K562 (cell line): ENCODE results near the gene SBK3. TPM values are rescaled to one million over a fixed set of nuclear protein-coding genes. Genes with fewer than 3 reads are reported as not detected.

Experiments
- ETV6 ChIP-seq, 3 experiments: fragments of 150-350 bp in 1 of 3; sonication (generic) in 1 of 3; formaldehyde crosslinking in 1 of 3; IDR thresholded peaks; 2 replicates each; pipeline versions ENCODE4 v1.6.1 to v1.8.0; 2014 to 2022; ENCODE audit warnings: borderline replicate concordance in 2 of 3, low read depth in 2 of 3, antibody characterized with exemption in 1 of 3, low read length in 1 of 3, mild to moderate bottlenecking in 1 of 3, missing genetic modification reagents in 1 of 3
- NFE2L1 ChIP-seq: fragments of 450-650 bp; IDR thresholded peaks from 2 replicates; pipeline ENCODE4 v1.6.1; 2016; ENCODE audit warnings: missing genetic modification characterization, low read depth, mild to moderate bottlenecking, missing compliant biosample characterization, moderate library complexity, borderline replicate concordance
- SAFB2 ChIP-seq: fragments of 200-400 bp; formaldehyde crosslinking; IDR thresholded peaks from 2 replicates; pipeline ENCODE4 v1.6.1; 2018; ENCODE audit warnings: borderline replicate concordance, low read length, low read depth, moderate library complexity; ENCODE audit not compliant: severe bottlenecking
- SMARCA4 ChIP-seq: fragments of 450-650 bp; IDR thresholded peaks from 2 replicates; pipeline ENCODE4 v1.6.1; 2016
- TCF7L2 ChIP-seq: fragments of 150-350 bp; IDR thresholded peaks from 2 replicates; pipeline ENCODE4 v1.6.1; 2016; ENCODE audit warnings: low read depth, mild to moderate bottlenecking, low read length, moderate library complexity
- ZNF121 ChIP-seq: sonication (generic); formaldehyde crosslinking; conservative IDR thresholded peaks from 2 replicates; pipeline ENCODE4 v1.8.0; 2022; ENCODE audit warnings: missing genetic modification reagents
- ZNF76 ChIP-seq: fragments of 250-450 bp; sonication (Bioruptor Pico); IDR thresholded peaks from 2 replicates; pipeline ENCODE4 v1.4.0; 2020; ENCODE audit warnings: mild to moderate bottlenecking, moderate library complexity, borderline replicate concordance
- ZSCAN32 ChIP-seq: fragments of 450-650 bp; formaldehyde crosslinking; IDR thresholded peaks from 2 replicates; pipeline ENCODE4 v1.4.0; 2020; ENCODE audit warnings: mild to moderate bottlenecking, moderate library complexity
- polyA plus RNA-seq, 8 experiments: library from polyadenylated mRNA; depleted of rRNA in 4 of 8; stranded (reverse) in 5 of 8; unstranded in 3 of 8; fragments of >200 nt; fragmentation: Nextera tagmentation in 2 of 8; fragmentation: Illumina TruSeq in 1 of 8; extraction: Ambion mirVana in 2 of 8; extraction: Trizol in 1 of 8; gene quantifications; 2 replicates each; pipeline versions ENCODE4 v1.2.1 to v1.2.3, GENCODE V29; 2011 to 2014; ENCODE audit warnings: inconsistent platforms in 1 of 8, missing spikeins in 1 of 8
- total RNA-seq, 7 experiments: library from RNA; depleted of rRNA in 6 of 7; stranded (reverse); fragments of >200 nt in 6 of 7; fragmentation: Illumina TruSeq in 2 of 7; extraction: Trizol in 2 of 7; gene quantifications; 2 replicates each; pipeline versions ENCODE4 v1.2.1 to v1.2.3, GENCODE V29; 2011 to 2021; ENCODE audit warnings: low replicate concordance in 1 of 7
- TF ChIP-seq, protein P1 (sequence below): fragments of 200-600 bp; sonication (generic); IDR thresholded peaks from one replicate; pipeline ENCODE4 v1.6.1; 2012; ENCODE audit warnings: mild to moderate bottlenecking, low read depth, low read length, inconsistent platforms
- TF ChIP-seq, protein P2 (sequence below): fragments of 450-650 bp; IDR thresholded peaks from 2 replicates; pipeline ENCODE4 v1.6.1; 2016; ENCODE audit warnings: missing biosample characterization, missing genetic modification characterization
- TF ChIP-seq, protein P3 (sequence below): sonication (generic); formaldehyde crosslinking; IDR thresholded peaks from 2 replicates; pipeline ENCODE4 v1.8.1; 2023; ENCODE audit warnings: mild to moderate bottlenecking, missing genetic modification reagents

SBK3 gene
- total and polyA plus RNA-seq, 9 of the 15 experiments (the other 6 are each of a cell fraction or from before 2014, with no cell fraction given), result 0.11 to 0.43 (median 0.13) TPM; not detected in 6

DNA sequence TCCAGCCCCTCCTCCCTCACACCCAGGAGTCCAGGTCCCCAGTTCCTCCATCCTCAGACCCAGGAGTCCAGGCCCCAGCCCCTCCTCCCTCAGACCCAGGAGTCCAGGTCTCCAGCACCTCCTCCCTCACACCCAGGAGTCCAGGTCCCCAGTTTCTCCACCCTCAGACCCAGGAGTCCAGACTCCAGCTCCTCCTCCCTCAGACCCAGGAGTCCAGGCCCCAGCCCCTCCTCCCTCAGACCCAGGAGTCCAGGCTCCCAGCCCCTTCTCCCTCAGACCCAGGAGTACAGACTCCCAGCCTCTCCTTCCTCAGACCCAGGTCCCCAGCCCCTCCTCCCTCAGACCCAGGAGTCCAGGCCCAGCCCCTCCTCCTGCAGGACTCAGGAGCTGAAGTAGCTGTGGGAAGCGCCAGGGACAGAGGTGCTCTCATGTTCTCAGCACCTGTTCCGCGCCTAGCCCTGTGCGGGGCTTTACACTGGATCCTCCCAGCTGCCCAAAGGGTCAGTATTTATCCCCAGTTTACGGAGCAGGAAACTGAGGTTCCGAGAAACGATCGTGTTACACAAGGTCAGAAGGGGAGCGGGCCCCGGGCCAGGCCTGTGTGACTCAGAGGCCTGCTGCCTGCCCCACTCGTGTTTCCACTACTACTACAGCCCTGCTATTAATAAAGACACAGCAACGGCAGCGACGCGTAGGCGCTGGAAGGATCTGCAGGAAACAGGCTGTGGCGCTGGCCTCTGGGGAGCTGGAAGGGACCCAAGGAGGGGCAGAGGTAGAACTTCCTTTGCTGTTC lies 1.7 kb upstream of the SBK3 start (continued):
- TF ChIP-seq, protein P1, sequence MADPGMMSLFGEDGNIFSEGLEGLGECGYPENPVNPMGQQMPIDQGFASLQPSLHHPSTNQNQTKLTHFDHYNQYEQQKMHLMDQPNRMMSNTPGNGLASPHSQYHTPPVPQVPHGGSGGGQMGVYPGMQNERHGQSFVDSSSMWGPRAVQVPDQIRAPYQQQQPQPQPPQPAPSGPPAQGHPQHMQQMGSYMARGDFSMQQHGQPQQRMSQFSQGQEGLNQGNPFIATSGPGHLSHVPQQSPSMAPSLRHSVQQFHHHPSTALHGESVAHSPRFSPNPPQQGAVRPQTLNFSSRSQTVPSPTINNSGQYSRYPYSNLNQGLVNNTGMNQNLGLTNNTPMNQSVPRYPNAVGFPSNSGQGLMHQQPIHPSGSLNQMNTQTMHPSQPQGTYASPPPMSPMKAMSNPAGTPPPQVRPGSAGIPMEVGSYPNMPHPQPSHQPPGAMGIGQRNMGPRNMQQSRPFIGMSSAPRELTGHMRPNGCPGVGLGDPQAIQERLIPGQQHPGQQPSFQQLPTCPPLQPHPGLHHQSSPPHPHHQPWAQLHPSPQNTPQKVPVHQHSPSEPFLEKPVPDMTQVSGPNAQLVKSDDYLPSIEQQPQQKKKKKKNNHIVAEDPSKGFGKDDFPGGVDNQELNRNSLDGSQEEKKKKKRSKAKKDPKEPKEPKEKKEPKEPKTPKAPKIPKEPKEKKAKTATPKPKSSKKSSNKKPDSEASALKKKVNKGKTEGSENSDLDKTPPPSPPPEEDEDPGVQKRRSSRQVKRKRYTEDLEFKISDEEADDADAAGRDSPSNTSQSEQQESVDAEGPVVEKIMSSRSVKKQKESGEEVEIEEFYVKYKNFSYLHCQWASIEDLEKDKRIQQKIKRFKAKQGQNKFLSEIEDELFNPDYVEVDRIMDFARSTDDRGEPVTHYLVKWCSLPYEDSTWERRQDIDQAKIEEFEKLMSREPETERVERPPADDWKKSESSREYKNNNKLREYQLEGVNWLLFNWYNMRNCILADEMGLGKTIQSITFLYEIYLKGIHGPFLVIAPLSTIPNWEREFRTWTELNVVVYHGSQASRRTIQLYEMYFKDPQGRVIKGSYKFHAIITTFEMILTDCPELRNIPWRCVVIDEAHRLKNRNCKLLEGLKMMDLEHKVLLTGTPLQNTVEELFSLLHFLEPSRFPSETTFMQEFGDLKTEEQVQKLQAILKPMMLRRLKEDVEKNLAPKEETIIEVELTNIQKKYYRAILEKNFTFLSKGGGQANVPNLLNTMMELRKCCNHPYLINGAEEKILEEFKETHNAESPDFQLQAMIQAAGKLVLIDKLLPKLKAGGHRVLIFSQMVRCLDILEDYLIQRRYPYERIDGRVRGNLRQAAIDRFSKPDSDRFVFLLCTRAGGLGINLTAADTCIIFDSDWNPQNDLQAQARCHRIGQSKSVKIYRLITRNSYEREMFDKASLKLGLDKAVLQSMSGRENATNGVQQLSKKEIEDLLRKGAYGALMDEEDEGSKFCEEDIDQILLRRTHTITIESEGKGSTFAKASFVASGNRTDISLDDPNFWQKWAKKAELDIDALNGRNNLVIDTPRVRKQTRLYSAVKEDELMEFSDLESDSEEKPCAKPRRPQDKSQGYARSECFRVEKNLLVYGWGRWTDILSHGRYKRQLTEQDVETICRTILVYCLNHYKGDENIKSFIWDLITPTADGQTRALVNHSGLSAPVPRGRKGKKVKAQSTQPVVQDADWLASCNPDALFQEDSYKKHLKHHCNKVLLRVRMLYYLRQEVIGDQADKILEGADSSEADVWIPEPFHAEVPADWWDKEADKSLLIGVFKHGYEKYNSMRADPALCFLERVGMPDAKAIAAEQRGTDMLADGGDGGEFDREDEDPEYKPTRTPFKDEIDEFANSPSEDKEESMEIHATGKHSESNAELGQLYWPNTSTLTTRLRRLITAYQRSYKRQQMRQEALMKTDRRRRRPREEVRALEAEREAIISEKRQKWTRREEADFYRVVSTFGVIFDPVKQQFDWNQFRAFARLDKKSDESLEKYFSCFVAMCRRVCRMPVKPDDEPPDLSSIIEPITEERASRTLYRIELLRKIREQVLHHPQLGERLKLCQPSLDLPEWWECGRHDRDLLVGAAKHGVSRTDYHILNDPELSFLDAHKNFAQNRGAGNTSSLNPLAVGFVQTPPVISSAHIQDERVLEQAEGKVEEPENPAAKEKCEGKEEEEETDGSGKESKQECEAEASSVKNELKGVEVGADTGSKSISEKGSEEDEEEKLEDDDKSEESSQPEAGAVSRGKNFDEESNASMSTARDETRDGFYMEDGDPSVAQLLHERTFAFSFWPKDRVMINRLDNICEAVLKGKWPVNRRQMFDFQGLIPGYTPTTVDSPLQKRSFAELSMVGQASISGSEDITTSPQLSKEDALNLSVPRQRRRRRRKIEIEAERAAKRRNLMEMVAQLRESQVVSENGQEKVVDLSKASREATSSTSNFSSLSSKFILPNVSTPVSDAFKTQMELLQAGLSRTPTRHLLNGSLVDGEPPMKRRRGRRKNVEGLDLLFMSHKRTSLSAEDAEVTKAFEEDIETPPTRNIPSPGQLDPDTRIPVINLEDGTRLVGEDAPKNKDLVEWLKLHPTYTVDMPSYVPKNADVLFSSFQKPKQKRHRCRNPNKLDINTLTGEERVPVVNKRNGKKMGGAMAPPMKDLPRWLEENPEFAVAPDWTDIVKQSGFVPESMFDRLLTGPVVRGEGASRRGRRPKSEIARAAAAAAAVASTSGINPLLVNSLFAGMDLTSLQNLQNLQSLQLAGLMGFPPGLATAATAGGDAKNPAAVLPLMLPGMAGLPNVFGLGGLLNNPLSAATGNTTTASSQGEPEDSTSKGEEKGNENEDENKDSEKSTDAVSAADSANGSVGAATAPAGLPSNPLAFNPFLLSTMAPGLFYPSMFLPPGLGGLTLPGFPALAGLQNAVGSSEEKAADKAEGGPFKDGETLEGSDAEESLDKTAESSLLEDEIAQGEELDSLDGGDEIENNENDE, result no peak
- TF ChIP-seq, protein P2, sequence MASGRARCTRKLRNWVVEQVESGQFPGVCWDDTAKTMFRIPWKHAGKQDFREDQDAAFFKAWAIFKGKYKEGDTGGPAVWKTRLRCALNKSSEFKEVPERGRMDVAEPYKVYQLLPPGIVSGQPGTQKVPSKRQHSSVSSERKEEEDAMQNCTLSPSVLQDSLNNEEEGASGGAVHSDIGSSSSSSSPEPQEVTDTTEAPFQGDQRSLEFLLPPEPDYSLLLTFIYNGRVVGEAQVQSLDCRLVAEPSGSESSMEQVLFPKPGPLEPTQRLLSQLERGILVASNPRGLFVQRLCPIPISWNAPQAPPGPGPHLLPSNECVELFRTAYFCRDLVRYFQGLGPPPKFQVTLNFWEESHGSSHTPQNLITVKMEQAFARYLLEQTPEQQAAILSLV, result no peak
- TF ChIP-seq ETV6 (IDR thresholded peaks at IDR 0.05; ENCODE audit: borderline replicate concordance in 1 of 2, low read depth in 2 of 2, low read length in 1 of 2), result no peak
- TF ChIP-seq ETV6 (CRISPR knock-in tag; IDR thresholded peaks at IDR 0.05; ENCODE audit: borderline replicate concordance), result no peak
- TF ChIP-seq ZNF121 (CRISPR knock-in tag), result peak; percentile 24; the same call in 1 of the 2 replicates
- TF ChIP-seq ZSCAN32 (CRISPR knock-in tag), result no peak
- TF ChIP-seq TCF7L2, result no peak
- TF ChIP-seq ZNF76 (CRISPR knock-in tag), result no peak
- TF ChIP-seq SMARCA4, result no peak; the same call in 1 of the 2 replicates
- no peak for TF ChIP-seq NFE2L1 (tag)
- TF ChIP-seq, protein P3, sequence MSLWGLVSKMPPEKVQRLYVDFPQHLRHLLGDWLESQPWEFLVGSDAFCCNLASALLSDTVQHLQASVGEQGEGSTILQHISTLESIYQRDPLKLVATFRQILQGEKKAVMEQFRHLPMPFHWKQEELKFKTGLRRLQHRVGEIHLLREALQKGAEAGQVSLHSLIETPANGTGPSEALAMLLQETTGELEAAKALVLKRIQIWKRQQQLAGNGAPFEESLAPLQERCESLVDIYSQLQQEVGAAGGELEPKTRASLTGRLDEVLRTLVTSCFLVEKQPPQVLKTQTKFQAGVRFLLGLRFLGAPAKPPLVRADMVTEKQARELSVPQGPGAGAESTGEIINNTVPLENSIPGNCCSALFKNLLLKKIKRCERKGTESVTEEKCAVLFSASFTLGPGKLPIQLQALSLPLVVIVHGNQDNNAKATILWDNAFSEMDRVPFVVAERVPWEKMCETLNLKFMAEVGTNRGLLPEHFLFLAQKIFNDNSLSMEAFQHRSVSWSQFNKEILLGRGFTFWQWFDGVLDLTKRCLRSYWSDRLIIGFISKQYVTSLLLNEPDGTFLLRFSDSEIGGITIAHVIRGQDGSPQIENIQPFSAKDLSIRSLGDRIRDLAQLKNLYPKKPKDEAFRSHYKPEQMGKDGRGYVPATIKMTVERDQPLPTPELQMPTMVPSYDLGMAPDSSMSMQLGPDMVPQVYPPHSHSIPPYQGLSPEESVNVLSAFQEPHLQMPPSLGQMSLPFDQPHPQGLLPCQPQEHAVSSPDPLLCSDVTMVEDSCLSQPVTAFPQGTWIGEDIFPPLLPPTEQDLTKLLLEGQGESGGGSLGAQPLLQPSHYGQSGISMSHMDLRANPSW (CRISPR knock-in tag), result no peak
- no peak for TF ChIP-seq SAFB2
